Mucosa of stomach (tissue), 1 donor: ENCODE results near the gene NPBWR2.

Source experiments
- H3K27me3 ChIP-seq: one replicate; pipeline ENCODE4 v1.7.0; 2013; ENCODE audit warnings: mild to moderate bottlenecking, low read length; ENCODE audit not compliant: control insufficient read depth, insufficient read depth
- H3K36me3 ChIP-seq: one replicate; pipeline ENCODE4 v1.7.0; 2013; ENCODE audit warnings: low read length; ENCODE audit not compliant: control insufficient read depth, insufficient read depth
- H3K4me1 ChIP-seq: one replicate; pipeline ENCODE4 v1.7.0; 2013; ENCODE audit warnings: mild to moderate bottlenecking, low read length; ENCODE audit not compliant: control insufficient read depth, insufficient read depth
- H3K4me3 ChIP-seq: one replicate; pipeline ENCODE4 v1.7.0; 2013; ENCODE audit warnings: low read length
- H3K9ac ChIP-seq: one replicate; pipeline ENCODE4 v1.7.0; 2013; ENCODE audit warnings: mild to moderate bottlenecking, low read length, moderate library complexity
- H3K9me3 ChIP-seq: one replicate; pipeline ENCODE4 v1.7.0; 2013; ENCODE audit warnings: mild to moderate bottlenecking, low read length, moderate library complexity; ENCODE audit not compliant: control insufficient read depth
- donor health status: Pancreatic carcinoma.

Gene NPBWR2

GRCh38 chr20:64103871-64104666, 3.3 kb downstream of the NPBWR2 start:
- no peaks in the 10 kb centered on the region for H3K9me3 ChIP-seq
- H3K36me3 ChIP-seq = no peaks in the 10 kb centered on the region
- H3K9ac ChIP-seq = no peak overlapping the region
- peaks cover 6% of the 10 kb centered on the region for H3K4me1 ChIP-seq
- no peak overlapping the region for H3K4me3 ChIP-seq
- peaks cover 39% of the 10 kb centered on the region for H3K27me3 ChIP-seq

DNA sequence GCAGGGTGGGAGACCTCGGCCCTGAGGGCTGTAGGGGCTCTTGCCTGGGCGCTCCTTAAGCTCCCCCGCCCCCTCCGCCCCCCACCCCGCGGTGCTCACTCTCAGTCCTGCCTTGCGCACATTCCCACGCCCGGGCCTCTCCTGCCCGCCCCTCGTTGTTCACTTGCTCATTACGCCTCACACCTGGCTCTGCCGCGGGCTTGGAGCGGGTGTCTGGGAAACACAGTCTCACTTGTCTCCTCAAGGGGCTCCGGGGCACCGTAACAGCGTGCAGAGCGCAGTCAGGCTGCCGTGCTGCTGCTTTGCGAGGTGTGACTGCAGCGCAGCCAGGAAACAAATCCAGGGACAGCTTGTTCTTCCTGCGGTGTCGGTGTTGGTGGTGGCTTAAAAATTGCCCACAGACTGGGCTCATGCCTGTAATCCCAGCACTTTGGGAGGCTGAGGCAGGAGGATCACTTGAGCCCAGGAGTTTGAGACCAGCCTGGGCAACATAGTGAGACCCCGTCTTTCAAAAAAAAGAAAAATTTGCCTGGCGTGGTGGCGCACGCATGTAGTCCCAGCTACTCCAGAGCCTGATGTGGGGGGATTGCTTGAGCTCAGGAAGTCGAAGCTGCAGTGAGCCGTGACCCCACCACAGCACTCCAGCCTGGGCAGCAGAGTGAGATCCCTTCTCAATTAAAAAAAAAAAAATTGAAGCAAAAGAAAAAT, 4.6 kb downstream of the NPBWR2 start:
- H3K9me3 ChIP-seq = no peaks in the 10 kb centered on the region
- no peak overlapping the region for H3K4me3 ChIP-seq
- H3K27me3 ChIP-seq = peaks cover 39% of the 10 kb centered on the region

GRCh38 chr20:64101731-64102621, 5.4 kb downstream of the NPBWR2 start:
- Histone ChIP-seq H3K9me3 (no peaks in the 10 kb centered on the region), H3K36me3 (no peaks in the 10 kb centered on the region), H3K9ac (no peak overlapping the region), H3K27me3 (peaks cover 39% of the 10 kb centered on the region), H3K4me3 (no peak overlapping the region), H3K4me1 (peaks cover 6% of the 10 kb centered on the region)

More for the DNA sequence above, 4.6 kb downstream of the NPBWR2 start:
- H3K4me1 ChIP-seq = peaks cover 6% of the 10 kb centered on the region
- H3K36me3 ChIP-seq = no peaks in the 10 kb centered on the region
- H3K9ac ChIP-seq = no peak overlapping the region

DNA sequence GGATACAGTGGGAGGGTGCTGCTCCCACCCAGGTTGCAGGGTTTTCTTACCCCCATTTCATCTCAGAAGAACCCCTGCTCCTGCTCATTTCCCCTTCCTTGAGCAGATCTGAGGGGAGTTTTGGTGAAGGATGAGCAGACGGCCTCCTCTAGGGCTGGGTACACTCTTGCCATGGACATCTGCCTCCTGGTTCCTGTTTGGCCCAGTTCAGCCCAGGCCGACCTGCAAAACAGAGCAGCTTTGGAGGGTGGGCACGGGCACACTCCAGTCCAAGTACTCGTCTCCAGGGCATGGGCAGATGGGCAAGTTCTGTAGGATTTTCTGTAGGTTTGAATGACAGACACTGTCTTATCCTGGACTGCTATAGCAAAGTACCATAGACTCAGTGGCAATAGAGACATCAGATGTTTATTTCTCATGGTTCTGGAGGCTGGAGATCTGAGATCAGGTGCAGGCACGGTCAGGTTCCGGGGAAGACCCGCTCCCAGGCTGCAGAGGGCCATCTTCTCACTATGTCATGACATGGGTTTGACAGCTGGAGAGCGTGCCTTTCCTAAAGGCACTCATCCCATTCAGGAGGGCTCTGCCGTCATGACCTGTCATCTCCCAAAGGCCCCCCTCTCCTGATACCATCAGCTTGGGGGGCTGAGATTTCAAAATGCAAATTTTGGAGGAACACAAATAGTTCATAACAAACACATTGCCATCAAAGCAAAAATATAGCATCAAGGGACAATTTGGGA, 6.2 kb downstream of the NPBWR2 start:
- Histone ChIP-seq H3K9ac (no peak overlapping the region), H3K4me3 (no peak overlapping the region), H3K27me3 (peaks cover 39% of the 10 kb centered on the region), H3K9me3 (no peaks in the 10 kb centered on the region), H3K4me1 (peaks cover 6% of the 10 kb centered on the region), H3K36me3 (no peaks in the 10 kb centered on the region)

DNA sequence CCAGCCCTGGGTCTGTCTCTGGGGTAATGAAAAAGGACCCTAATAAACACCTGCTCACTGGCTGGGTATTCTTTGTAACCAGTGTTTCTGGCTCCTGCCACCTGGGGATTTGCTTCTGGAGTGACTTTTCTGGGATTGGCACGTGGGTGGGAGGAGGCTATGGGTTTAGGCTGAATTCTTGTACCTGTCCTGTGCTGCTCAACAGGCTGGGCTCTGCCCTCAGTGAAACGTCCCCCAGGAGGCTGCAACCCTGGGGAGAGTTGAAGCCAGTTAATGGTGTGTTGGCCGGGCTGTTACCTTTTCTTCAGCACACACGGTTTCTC, 6.8 kb downstream of the NPBWR2 start:
- Histone ChIP-seq H3K4me3 (no peak overlapping the region), H3K36me3 (no peaks in the 10 kb centered on the region), H3K27me3 (peaks cover 39% of the 10 kb centered on the region), H3K9ac (no peak overlapping the region), H3K4me1 (peaks cover 6% of the 10 kb centered on the region), H3K9me3 (no peaks in the 10 kb centered on the region)

- H3K36me3 ChIP-seq = no peaks in the 10 kb centered on the region
- no peak overlapping the region for H3K4me3 ChIP-seq
- H3K27me3 ChIP-seq = peaks cover 39% of the 10 kb centered on the region
- H3K4me1 ChIP-seq = peaks cover 6% of the 10 kb centered on the region
- H3K9me3 ChIP-seq = no peaks in the 10 kb centered on the region
- H3K9ac ChIP-seq = no peak overlapping the region
Observed at GRCh38 chr20:64099880-64100565, 7.3 kb downstream of the NPBWR2 start.

- H3K4me3 ChIP-seq = no peak overlapping the region
- no peak overlapping the region for H3K9ac ChIP-seq
- H3K4me1 ChIP-seq = peaks cover 6% of the 10 kb centered on the region
- no peaks in the 10 kb centered on the region for H3K36me3 ChIP-seq
- H3K9me3 ChIP-seq = no peaks in the 10 kb centered on the region
- peaks cover 39% of the 10 kb centered on the region for H3K27me3 ChIP-seq
Observed at GRCh38 chr20:64099086-64099786, 8.1 kb downstream of the NPBWR2 start.

DNA sequence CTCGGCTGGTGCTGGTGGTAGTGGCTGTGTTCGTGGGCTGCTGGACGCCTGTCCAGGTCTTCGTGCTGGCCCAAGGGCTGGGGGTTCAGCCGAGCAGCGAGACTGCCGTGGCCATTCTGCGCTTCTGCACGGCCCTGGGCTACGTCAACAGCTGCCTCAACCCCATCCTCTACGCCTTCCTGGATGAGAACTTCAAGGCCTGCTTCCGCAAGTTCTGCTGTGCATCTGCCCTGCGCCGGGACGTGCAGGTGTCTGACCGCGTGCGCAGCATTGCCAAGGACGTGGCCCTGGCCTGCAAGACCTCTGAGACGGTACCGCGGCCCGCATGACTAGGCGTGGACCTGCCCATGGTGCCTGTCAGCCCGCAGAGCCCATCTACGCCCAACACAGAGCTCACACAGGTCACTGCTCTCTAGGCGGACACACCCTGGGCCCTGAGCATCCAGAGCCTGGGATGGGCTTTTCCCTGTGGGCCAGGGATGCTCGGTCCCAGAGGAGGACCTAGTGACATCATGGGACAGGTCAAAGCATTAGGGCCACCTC, 8.8 kb downstream of the NPBWR2 start:
- peaks cover 35% of the 10 kb centered on the region for H3K27me3 ChIP-seq
- no peaks in the 10 kb centered on the region for H3K9me3 ChIP-seq
- H3K4me3 ChIP-seq = no peak overlapping the region
- no peak overlapping the region for H3K9ac ChIP-seq
- peaks cover 6% of the 10 kb centered on the region for H3K4me1 ChIP-seq
- no peaks in the 10 kb centered on the region for H3K36me3 ChIP-seq

- Histone ChIP-seq H3K4me3 (no peak overlapping the region), H3K9ac (no peak overlapping the region), H3K9me3 (no peaks in the 10 kb centered on the region), H3K4me1 (no peaks in the 10 kb centered on the region), H3K27me3 (peaks cover 21% of the 10 kb centered on the region), H3K36me3 (no peaks in the 10 kb centered on the region)
Observed at GRCh38 chr20:64096535-64096934, 10.8 kb downstream of the NPBWR2 start.

DNA sequence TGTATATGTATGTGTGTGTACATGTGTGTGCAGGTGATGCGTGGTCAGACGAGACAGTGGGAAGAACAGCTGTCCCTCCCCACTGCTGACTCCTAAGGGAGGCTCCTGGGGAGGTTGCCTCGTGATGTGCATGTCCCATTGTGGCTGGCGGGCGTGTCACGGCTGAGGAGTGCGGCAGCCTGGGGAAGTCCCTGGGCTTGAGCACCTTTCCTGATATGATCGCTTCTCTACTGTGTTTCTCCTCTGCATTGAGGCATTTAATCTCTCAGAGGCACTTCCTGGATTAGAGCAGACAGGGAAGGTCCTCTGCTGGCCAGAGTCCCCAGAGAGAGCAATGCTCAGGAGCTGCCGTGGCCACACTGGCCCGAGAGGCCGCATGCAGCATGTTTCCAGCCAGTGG, 11.4 kb downstream of the NPBWR2 start:
- Histone ChIP-seq H3K9me3 (no peaks in the 10 kb centered on the region), H3K4me1 (no peaks in the 10 kb centered on the region), H3K9ac (no peak overlapping the region), H3K4me3 (no peak overlapping the region), H3K36me3 (no peaks in the 10 kb centered on the region), H3K27me3 (peaks cover 15% of the 10 kb centered on the region)
